ENCODE results near the gene HOMER2.
A peak's percentile ranks its signal among the peaks of the same experiment; 100 is the strongest.

Gene HOMER2

DNA sequence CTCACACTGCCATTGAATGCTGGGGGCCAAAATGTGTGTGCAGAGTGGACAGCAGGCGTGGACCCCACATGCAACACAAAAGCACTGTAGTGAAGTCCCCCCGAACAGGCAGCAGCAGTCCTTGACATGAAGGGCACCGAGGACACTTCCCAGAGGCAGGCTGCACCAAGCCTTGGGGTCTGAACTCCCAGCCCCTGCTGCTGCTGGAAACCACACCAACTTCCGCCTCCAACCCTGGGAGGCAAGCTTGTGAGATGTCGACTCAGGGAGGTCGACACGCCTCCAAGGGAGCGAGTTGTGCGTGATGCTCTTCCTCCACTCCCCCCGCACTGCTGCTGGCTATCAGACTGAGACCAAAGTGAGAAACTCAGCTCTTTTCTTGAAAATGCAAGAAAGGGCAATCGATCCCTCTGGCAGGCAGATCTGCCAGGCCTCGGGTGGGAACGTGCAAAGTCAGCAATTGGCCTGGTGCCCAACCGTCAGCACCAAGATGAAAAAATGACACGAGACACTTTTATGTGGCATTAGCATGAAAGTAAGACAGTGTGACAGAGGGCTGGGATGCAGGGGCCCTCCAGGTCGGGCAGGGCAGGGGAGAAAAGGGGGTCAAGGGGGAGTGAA lies 99.5 kb downstream of the HOMER2 start:
- Histone ChIP-seq H3K27ac (ENCODE audit: low read length) (no peak overlapping the region), H3K4me3 (ENCODE audit: low read length) (no peak overlapping the region), H3K9me3 (ENCODE audit: insufficient read depth, low read depth, low read length) (no peaks in the 10 kb centered on the region), H3K36me3 (ENCODE audit: insufficient read depth, low read depth, low read length) (no peaks in the 10 kb centered on the region), H3K27me3 (ENCODE audit: insufficient read depth, low read length) (no peaks in the 10 kb centered on the region), H3K9ac (ENCODE audit: low read depth, low read length) (no peak overlapping the region), H3K4me1 (ENCODE audit: insufficient read depth, low read length) (no peaks in the 10 kb centered on the region)

GRCh38 chr15:82851981-82852511 lies 100.5 kb downstream of the HOMER2 start:
- Histone ChIP-seq H3K4me3 (ENCODE audit: low read length) (no peak overlapping the region), H3K4me1 (ENCODE audit: insufficient read depth, low read length) (no peaks in the 10 kb centered on the region), H3K9ac (ENCODE audit: low read depth, low read length) (no peak overlapping the region), H3K27me3 (ENCODE audit: insufficient read depth, low read length) (no peaks in the 10 kb centered on the region), H3K9me3 (ENCODE audit: insufficient read depth, low read depth, low read length) (no peaks in the 10 kb centered on the region), H3K36me3 (ENCODE audit: insufficient read depth, low read depth, low read length) (no peaks in the 10 kb centered on the region), H3K27ac (ENCODE audit: low read length) (no peak overlapping the region)

DNA sequence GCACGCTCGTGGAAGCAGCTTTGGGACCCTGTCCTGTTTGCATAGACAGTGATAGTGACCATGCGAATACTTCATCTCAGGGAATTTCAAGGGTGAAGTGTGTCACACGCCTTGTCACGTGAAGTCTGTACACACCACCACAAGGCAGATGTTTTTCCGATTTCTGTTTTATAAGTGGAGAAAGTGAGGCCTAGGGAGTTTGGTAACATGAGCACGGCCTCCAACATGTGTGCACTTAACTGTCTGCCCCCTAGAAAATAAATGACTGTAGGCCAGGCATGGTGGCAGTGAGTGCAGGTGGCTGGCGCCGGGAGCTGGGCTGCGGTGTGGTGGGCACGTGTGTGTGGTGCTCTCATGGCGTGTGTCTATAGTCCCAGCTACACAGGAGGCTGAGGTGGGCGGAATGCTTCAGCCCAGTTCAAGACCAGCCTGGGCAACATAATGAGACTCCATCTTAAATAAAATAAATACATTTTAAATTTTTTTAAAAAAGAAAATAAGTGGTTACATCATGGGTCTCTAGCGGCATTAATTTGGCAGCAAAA lies 101.1 kb downstream of the HOMER2 start:
- H3K4me3 ChIP-seq (ENCODE audit: low read length), result no peak overlapping the region
- no peaks in the 10 kb centered on the region for H3K4me1 ChIP-seq (ENCODE audit: insufficient read depth, low read length)
- no peak overlapping the region for H3K9ac ChIP-seq (ENCODE audit: low read depth, low read length)
- H3K27me3 ChIP-seq (ENCODE audit: insufficient read depth, low read length), result no peaks in the 10 kb centered on the region
- no peaks in the 10 kb centered on the region for H3K36me3 ChIP-seq (ENCODE audit: insufficient read depth, low read depth, low read length)
- no peak overlapping the region for H3K27ac ChIP-seq (ENCODE audit: low read length)
- H3K9me3 ChIP-seq (ENCODE audit: insufficient read depth, low read depth, low read length), result no peaks in the 10 kb centered on the region

DNA sequence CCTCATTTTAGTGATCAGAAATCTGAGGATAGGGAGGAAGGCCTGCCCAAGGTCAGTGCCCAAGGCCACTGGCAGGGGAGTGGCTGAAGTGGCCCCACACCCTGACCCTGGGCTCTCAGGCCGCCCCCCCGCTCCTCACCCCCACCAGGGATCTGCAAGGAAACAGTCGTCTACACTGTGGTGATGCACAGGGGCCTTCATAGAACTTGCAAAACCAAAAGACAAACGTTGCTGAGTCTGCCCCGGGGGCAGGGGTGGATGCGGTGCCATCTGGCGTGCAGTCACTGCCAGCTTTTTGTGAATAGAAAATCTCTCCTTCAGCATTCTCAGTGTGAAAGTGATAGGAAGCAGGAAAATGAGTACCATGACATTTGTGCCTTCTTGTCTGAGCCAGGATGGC lies 101.8 kb downstream of the HOMER2 start:
- H3K27me3 ChIP-seq (ENCODE audit: insufficient read depth, low read length), result no peaks in the 10 kb centered on the region
- H3K36me3 ChIP-seq (ENCODE audit: insufficient read depth, low read depth, low read length), result no peaks in the 10 kb centered on the region
- H3K9me3 ChIP-seq (ENCODE audit: insufficient read depth, low read depth, low read length), result no peaks in the 10 kb centered on the region
- H3K4me3 ChIP-seq (ENCODE audit: low read length), result no peak overlapping the region
- H3K9ac ChIP-seq (ENCODE audit: low read depth, low read length), result no peak overlapping the region
- H3K27ac ChIP-seq (ENCODE audit: low read length), result no peak overlapping the region
- H3K4me1 ChIP-seq (ENCODE audit: insufficient read depth, low read length), result no peaks in the 10 kb centered on the region

GRCh38 chr15:82849556-82850512 lies 102.7 kb downstream of the HOMER2 start:
- Histone ChIP-seq H3K4me3 (ENCODE audit: low read length) (peak overlapping the region; percentile 16; the same call in 1 of the 2 replicates), H3K27ac (ENCODE audit: low read length) (no peak overlapping the region), H3K9ac (ENCODE audit: low read depth, low read length) (peak overlapping the region; percentile 44; the same call in 1 of the 2 replicates), H3K36me3 (ENCODE audit: insufficient read depth, low read depth, low read length) (no peaks in the 10 kb centered on the region), H3K27me3 (ENCODE audit: insufficient read depth, low read length) (no peaks in the 10 kb centered on the region), H3K9me3 (ENCODE audit: insufficient read depth, low read depth, low read length) (no peaks in the 10 kb centered on the region), H3K4me1 (ENCODE audit: insufficient read depth, low read length) (no peaks in the 10 kb centered on the region)

- Histone ChIP-seq H3K4me3 (ENCODE audit: low read length) (no peak overlapping the region), H3K27ac (ENCODE audit: low read length) (no peak overlapping the region), H3K27me3 (ENCODE audit: insufficient read depth, low read length) (no peaks in the 10 kb centered on the region), H3K4me1 (ENCODE audit: insufficient read depth, low read length) (no peaks in the 10 kb centered on the region), H3K9me3 (ENCODE audit: insufficient read depth, low read depth, low read length) (no peaks in the 10 kb centered on the region), H3K36me3 (ENCODE audit: insufficient read depth, low read depth, low read length) (no peaks in the 10 kb centered on the region), H3K9ac (ENCODE audit: low read depth, low read length) (no peak overlapping the region)
Measured at GRCh38 chr15:82848241-82848993, 104.1 kb downstream of the HOMER2 start.

DNA sequence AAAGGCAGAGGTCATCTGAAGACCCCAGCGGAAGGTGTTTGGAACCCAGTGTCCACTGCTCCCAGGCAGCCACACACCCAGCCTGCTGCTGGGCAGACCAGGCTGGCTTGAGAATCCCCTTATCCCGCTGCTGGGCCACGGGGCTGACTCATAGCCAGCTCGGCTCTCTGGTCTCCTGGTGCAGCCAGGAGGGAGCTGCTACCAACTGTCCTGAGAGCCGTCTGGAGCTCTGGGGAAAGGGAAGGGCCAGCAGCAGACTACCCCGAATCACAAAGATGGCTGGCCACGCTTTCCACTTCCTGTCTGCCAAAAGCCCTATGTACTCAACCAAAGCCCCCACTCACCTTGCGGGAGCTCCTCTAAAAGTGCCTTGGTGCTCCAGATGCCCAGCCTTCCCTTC lies 104.8 kb downstream of the HOMER2 start:
- Histone ChIP-seq H3K27ac (ENCODE audit: low read length) (no peak overlapping the region), H3K4me3 (ENCODE audit: low read length) (no peak overlapping the region), H3K4me1 (ENCODE audit: insufficient read depth, low read length) (no peaks in the 10 kb centered on the region), H3K9me3 (ENCODE audit: insufficient read depth, low read depth, low read length) (no peaks in the 10 kb centered on the region), H3K9ac (ENCODE audit: low read depth, low read length) (no peak overlapping the region), H3K36me3 (ENCODE audit: insufficient read depth, low read depth, low read length) (no peaks in the 10 kb centered on the region), H3K27me3 (ENCODE audit: insufficient read depth, low read length) (no peaks in the 10 kb centered on the region)

- Histone ChIP-seq H3K9me3 (ENCODE audit: insufficient read depth, low read depth, low read length) (no peaks in the 10 kb centered on the region), H3K4me1 (ENCODE audit: insufficient read depth, low read length) (no peaks in the 10 kb centered on the region), H3K4me3 (ENCODE audit: low read length) (no peak overlapping the region), H3K27ac (ENCODE audit: low read length) (no peak overlapping the region), H3K36me3 (ENCODE audit: insufficient read depth, low read depth, low read length) (no peaks in the 10 kb centered on the region), H3K27me3 (ENCODE audit: insufficient read depth, low read length) (no peaks in the 10 kb centered on the region), H3K9ac (ENCODE audit: low read depth, low read length) (no peak overlapping the region)
Measured at GRCh38 chr15:82846621-82847020, 105.9 kb downstream of the HOMER2 start.

- Histone ChIP-seq H3K9me3 (ENCODE audit: insufficient read depth, low read depth, low read length) (no peaks in the 10 kb centered on the region), H3K4me3 (ENCODE audit: low read length) (no peak overlapping the region), H3K4me1 (ENCODE audit: insufficient read depth, low read length) (no peaks in the 10 kb centered on the region), H3K9ac (ENCODE audit: low read depth, low read length) (no peak overlapping the region), H3K27ac (ENCODE audit: low read length) (no peak overlapping the region), H3K27me3 (ENCODE audit: insufficient read depth, low read length) (no peaks in the 10 kb centered on the region), H3K36me3 (ENCODE audit: insufficient read depth, low read depth, low read length) (no peaks in the 10 kb centered on the region)
Measured at GRCh38 chr15:82845686-82846085, 106.8 kb downstream of the HOMER2 start.

DNA sequence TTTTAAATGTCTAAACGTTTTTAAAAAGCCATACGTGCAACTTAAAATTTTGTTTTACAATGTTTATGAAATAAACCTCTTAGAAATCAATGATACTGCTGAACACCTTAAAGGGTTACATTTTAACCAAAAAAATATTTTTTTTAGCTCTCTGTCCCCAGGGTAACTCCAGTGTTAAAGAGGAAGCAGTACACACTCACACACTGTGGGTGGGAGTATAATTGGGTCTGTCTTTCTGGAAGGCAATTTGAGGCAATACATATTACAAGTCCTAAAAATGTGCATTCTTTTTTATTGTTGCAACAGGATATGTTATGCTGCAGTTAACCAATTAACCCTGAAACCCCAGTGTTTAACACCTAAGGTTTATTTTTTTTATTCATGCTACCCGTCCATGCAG lies 109.0 kb downstream of the HOMER2 start:
- no peak overlapping the region for H3K4me3 ChIP-seq (ENCODE audit: low read length)
- no peaks in the 10 kb centered on the region for H3K27me3 ChIP-seq (ENCODE audit: insufficient read depth, low read length)
- H3K36me3 ChIP-seq (ENCODE audit: insufficient read depth, low read depth, low read length), result no peaks in the 10 kb centered on the region
- H3K4me1 ChIP-seq (ENCODE audit: insufficient read depth, low read length), result no peaks in the 10 kb centered on the region
- no peaks in the 10 kb centered on the region for H3K9me3 ChIP-seq (ENCODE audit: insufficient read depth, low read depth, low read length)
- no peak overlapping the region for H3K27ac ChIP-seq (ENCODE audit: low read length)
- H3K9ac ChIP-seq (ENCODE audit: low read depth, low read length), result no peak overlapping the region

DNA sequence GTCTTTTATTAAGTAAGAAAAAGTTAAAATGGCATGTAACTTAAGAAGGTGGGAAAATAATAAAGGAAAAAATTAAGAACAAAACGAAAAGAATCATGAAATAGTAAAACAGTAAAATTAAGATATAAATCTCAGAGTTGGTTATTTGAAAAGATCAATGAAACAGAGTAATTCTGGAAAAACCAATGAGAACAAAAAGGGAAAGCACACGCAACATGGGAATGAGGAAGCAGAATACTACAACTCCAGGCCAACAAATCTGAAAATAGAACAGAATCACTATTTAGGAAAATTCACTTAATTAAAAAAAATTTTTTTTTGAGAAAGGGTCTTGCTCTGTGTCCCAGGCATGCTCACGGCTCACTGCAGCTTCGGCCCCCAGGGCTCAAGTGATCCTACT lies 112.4 kb downstream of the HOMER2 start:
- H3K9ac ChIP-seq (ENCODE audit: low read depth, low read length), result no peak overlapping the region
- H3K27ac ChIP-seq (ENCODE audit: low read length), result no peak overlapping the region
- no peak overlapping the region for H3K4me3 ChIP-seq (ENCODE audit: low read length)
- no peaks in the 10 kb centered on the region for H3K27me3 ChIP-seq (ENCODE audit: insufficient read depth, low read length)
- no peaks in the 10 kb centered on the region for H3K9me3 ChIP-seq (ENCODE audit: insufficient read depth, low read depth, low read length)
- H3K4me1 ChIP-seq (ENCODE audit: insufficient read depth, low read length), result no peaks in the 10 kb centered on the region
- no peaks in the 10 kb centered on the region for H3K36me3 ChIP-seq (ENCODE audit: insufficient read depth, low read depth, low read length)

All from iPS-20b (cell line).